PC-9 (cell line): ENCODE results near the gene TXNDC2. TPM values are rescaled to one million over a fixed set of nuclear protein-coding genes. Genes with fewer than 3 reads are reported as not detected.

Source experiments
- BruUV-seq: library from RNA; stranded (reverse); fragments of 400-500 nt; replicated peaks from 2 replicates; lab custom pipeline; 2021; lab: Mats Ljungman, UMichigan
- CTCF ChIA-PET: fragments of 300-600 bp; sonication (Branson Sonifier 250); formaldehyde crosslinking; loops from one replicate; lab custom pipeline; 2022; ENCODE audit warnings: antibody characterized with exemption; lab: Charles Lee
- POLR2A ChIA-PET: fragments of 300-600 bp; sonication (Branson Sonifier 250); formaldehyde crosslinking; loops from one replicate; lab custom pipeline; 2022; ENCODE audit warnings: antibody characterized with exemption; ENCODE audit not compliant: unreplicated experiment; lab: Charles Lee
- DNase-seq, 2 experiments: peaks; one replicate each; pipeline versions ENCODE4 v3.0.0 to v3.0.0-alpha.2; 2015 to 2022; ENCODE audit warnings: mixed read lengths in 1 of 2
- H2AFZ ChIP-seq: fragments of 200-600 bp; sonication (generic); 2 replicates; pipeline ENCODE4 v1.8.1; 2017; ENCODE audit warnings: antibody characterized with exemption
- H3F3A ChIP-seq: fragments of 200-600 bp; sonication (generic); 2 replicates; pipeline ENCODE4 v1.8.1; 2017; ENCODE audit warnings: antibody characterized with exemption, mild to moderate bottlenecking, low read depth; ENCODE audit not compliant: insufficient read depth
- H3K27ac ChIP-seq: fragments of 200-600 bp; sonication (generic); 2 replicates; pipeline ENCODE4 v1.6.1; 2016; ENCODE audit warnings: mixed run types
- H3K27me3 ChIP-seq: fragments of 200-600 bp; sonication (generic); 2 replicates; pipeline ENCODE4 v1.6.1; 2016; ENCODE audit warnings: low read depth, mixed run types; ENCODE audit not compliant: insufficient read depth
- H3K36me3 ChIP-seq: fragments of 200-600 bp; sonication (generic); 2 replicates; pipeline ENCODE4 v1.6.1; 2016; ENCODE audit warnings: low read depth, mixed run types
- H3K4me1 ChIP-seq: fragments of 200-600 bp; sonication (generic); replicated peaks from 2 replicates; pipeline ENCODE4 v1.6.1; 2016; ENCODE audit warnings: mixed run types; ENCODE audit not compliant: insufficient read depth
- H3K4me2 ChIP-seq: fragments of 200-600 bp; sonication (generic); 2 replicates; pipeline ENCODE4 v1.6.1; 2017; ENCODE audit warnings: mixed run types
- H3K4me3 ChIP-seq: fragments of 200-600 bp; sonication (generic); 2 replicates; pipeline ENCODE4 v1.6.1; 2016; ENCODE audit warnings: mixed run types
- H3K79me2 ChIP-seq: fragments of 200-600 bp; sonication (generic); 2 replicates; pipeline ENCODE4 v1.6.1; 2017; ENCODE audit warnings: low read depth, mixed run types
- H3K9me2 ChIP-seq: fragments of 200-600 bp; sonication (generic); 2 replicates; pipeline ENCODE4 v1.8.1; 2017; ENCODE audit warnings: mild to moderate bottlenecking; ENCODE audit not compliant: insufficient read depth
- H3K9me3 ChIP-seq: fragments of 200-600 bp; sonication (generic); 2 replicates; pipeline ENCODE4 v1.8.1; 2016; ENCODE audit warnings: low read depth; ENCODE audit not compliant: insufficient read depth
- H4K20me1 ChIP-seq: fragments of 200-600 bp; sonication (generic); 2 replicates; pipeline ENCODE4 v1.8.1; 2017; ENCODE audit not compliant: insufficient read depth
- EZH2 ChIP-seq: fragments of 200-600 bp; sonication (generic); IDR thresholded peaks from 2 replicates; pipeline ENCODE4 v1.8.0; 2017; ENCODE audit warnings: antibody characterized with exemption, low read depth
- intact Hi-C: fragments of 100-400 bp; cut with micrococcal nuclease; formaldehyde crosslinking; loops from one replicate; pipeline ENCODE4 v1.10.0; 2022; ENCODE audit not compliant: unreplicated experiment
- total RNA-seq: library from RNA; stranded (reverse); gene quantifications from 2 replicates; pipeline ENCODE4 v1.2.3, GENCODE V29; 2021
- TF ChIP-seq, protein P1 (sequence below): fragments of 200-600 bp; sonication (generic); conservative IDR thresholded peaks from 2 replicates; pipeline ENCODE4 v1.6.1; 2017; ENCODE audit warnings: mixed run types, antibody characterized with exemption, mild to moderate bottlenecking, moderate library complexity

Gene TXNDC2
- total RNA-seq, 1 experiment from 2014 or later = 0.11 TPM

DNA sequence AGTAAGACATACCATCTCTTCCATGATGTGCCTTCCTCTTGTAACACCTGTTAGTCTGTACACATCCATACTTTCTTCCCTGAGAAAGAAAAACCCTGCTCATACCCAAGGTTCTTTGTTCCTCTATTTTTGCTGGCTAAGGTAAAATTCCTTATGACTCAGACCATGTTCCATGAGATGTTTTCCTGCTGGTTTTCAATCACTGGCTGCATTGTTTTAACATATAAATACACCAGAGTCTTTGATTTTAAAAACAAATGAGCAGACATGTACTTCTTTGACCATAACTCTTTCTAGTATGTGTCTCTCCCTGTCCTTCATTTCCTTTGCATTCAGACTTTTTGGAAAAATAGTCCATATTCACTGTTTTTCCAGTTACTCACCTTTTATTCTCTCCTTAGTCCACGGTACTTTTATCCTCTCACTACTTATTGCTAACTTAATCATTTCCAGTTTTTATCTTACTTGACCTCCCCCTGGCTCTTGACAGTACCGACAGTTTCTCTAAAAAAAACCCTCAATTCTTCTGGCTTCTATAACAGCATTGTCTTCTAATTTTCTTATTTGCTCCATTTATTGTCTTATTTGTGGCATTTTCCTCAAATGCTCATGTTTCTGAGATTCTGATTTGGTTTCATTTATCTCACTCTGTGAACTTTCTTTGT lies 32.4 kb downstream of the TXNDC2 start:
- peak overlapping the region; percentile 96 for H3K4me2 ChIP-seq
- CTCF ChIA-PET = no interaction called here
- peaks cover 79% of the 10 kb centered on the region for H4K20me1 ChIP-seq
- H3F3A ChIP-seq = peaks cover 16% of the 10 kb centered on the region
- TF ChIP-seq, protein P1, sequence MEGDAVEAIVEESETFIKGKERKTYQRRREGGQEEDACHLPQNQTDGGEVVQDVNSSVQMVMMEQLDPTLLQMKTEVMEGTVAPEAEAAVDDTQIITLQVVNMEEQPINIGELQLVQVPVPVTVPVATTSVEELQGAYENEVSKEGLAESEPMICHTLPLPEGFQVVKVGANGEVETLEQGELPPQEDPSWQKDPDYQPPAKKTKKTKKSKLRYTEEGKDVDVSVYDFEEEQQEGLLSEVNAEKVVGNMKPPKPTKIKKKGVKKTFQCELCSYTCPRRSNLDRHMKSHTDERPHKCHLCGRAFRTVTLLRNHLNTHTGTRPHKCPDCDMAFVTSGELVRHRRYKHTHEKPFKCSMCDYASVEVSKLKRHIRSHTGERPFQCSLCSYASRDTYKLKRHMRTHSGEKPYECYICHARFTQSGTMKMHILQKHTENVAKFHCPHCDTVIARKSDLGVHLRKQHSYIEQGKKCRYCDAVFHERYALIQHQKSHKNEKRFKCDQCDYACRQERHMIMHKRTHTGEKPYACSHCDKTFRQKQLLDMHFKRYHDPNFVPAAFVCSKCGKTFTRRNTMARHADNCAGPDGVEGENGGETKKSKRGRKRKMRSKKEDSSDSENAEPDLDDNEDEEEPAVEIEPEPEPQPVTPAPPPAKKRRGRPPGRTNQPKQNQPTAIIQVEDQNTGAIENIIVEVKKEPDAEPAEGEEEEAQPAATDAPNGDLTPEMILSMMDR = no peak
- no peak for TF ChIP-seq EZH2
- no peak overlapping the region for H2AFZ ChIP-seq
- 0 out of 2 replicates have a peak, but pooled peaks cover 5% of the 10 kb centered on the region for H3K36me3 ChIP-seq
- H3K27ac ChIP-seq = peak overlapping the region; percentile 87
- H3K9me2 ChIP-seq = no peaks in the 10 kb centered on the region
- DNase-seq = peak in 1 of 2 experiments; percentile 43
- POLR2A ChIA-PET = interaction anchor here (0.7 kb wide), 1 partner anchor 19 kb away, joined by 6 read pairs; no protein-coding TSS in a partner anchor
- BruUV-seq = no TSS peak
- intact Hi-C loops = loop anchor here (5.0 to 10.0 kb wide), 2 partner anchors 196 to 303 kb away; partner anchors contain the start of gene PPP4R1
- H3K4me3 ChIP-seq = peak overlapping the region; percentile 99
- H3K79me2 ChIP-seq = peaks cover 90% of the 10 kb centered on the region
- H3K9me3 ChIP-seq = no peaks in the 10 kb centered on the region
- no peaks in the 10 kb centered on the region for H3K27me3 ChIP-seq
- peaks cover 51% of the 10 kb centered on the region for H3K4me1 ChIP-seq

- Histone ChIP-seq H3K9me2 (no peaks in the 10 kb centered on the region), H3K27me3 (no peaks in the 10 kb centered on the region), H3K9me3 (no peaks in the 10 kb centered on the region), H3K36me3 (peaks cover 7% of the 10 kb centered on the region; the same call in 1 of the 2 replicates), H2AFZ (no peak overlapping the region), H3K4me2 (peak overlapping the region; percentile 96), H3K27ac (no peak overlapping the region), H3K4me1 (peaks cover 52% of the 10 kb centered on the region), H3K79me2 (peaks cover 100% of the 10 kb centered on the region), H3F3A (peaks cover 15% of the 10 kb centered on the region), H3K4me3 (no peak overlapping the region), H4K20me1 (peaks cover 92% of the 10 kb centered on the region)
- ChIA-PET CTCF (no interaction called here), POLR2A (no interaction called here)
- no TSS peak for BruUV-seq
- intact Hi-C loops = loop anchor here (5.0 to 10.0 kb wide), 2 partner anchors 197 to 305 kb away; partner anchors contain the start of gene PPP4R1
- DNase-seq = no peak
- TF ChIP-seq, protein P1 = no peak
- TF ChIP-seq EZH2 = no peak
Measured at GRCh38 chr18:9919564-9920232, 33.9 kb downstream of the TXNDC2 start.

- Histone ChIP-seq H3K27me3 (no peaks in the 10 kb centered on the region), H3F3A (peaks cover 16% of the 10 kb centered on the region), H3K9me2 (no peaks in the 10 kb centered on the region), H3K36me3 (peaks cover 10% of the 10 kb centered on the region; the same call in 1 of the 2 replicates), H2AFZ (no peak overlapping the region), H3K27ac (no peak overlapping the region), H3K79me2 (peaks cover 100% of the 10 kb centered on the region), H3K4me3 (no peak overlapping the region), H3K9me3 (no peaks in the 10 kb centered on the region), H3K4me1 (peaks cover 62% of the 10 kb centered on the region), H3K4me2 (no peak overlapping the region), H4K20me1 (peaks cover 94% of the 10 kb centered on the region)
- ChIA-PET CTCF (no interaction called here), POLR2A (no interaction called here)
- no peak for DNase-seq
- no TSS peak for BruUV-seq
- TF ChIP-seq EZH2 = no peak
- TF ChIP-seq, protein P1 = no peak
- intact Hi-C loops = no loop called here
Measured at GRCh38 chr18:9922592-9923311, 37.0 kb downstream of the TXNDC2 start.
